Measurements from ENCODE around the gene PGAP2. TPM values are rescaled to one million over a fixed set of nuclear protein-coding genes. Genes with fewer than 3 reads are reported as not detected.

PGAP2 gene
- total and polyA plus RNA-seq, 2 of the 13 experiments (the other 11 are each of a cell fraction or from before 2014, with no cell fraction given), result 21.5 to 47.8 TPM

DNA sequence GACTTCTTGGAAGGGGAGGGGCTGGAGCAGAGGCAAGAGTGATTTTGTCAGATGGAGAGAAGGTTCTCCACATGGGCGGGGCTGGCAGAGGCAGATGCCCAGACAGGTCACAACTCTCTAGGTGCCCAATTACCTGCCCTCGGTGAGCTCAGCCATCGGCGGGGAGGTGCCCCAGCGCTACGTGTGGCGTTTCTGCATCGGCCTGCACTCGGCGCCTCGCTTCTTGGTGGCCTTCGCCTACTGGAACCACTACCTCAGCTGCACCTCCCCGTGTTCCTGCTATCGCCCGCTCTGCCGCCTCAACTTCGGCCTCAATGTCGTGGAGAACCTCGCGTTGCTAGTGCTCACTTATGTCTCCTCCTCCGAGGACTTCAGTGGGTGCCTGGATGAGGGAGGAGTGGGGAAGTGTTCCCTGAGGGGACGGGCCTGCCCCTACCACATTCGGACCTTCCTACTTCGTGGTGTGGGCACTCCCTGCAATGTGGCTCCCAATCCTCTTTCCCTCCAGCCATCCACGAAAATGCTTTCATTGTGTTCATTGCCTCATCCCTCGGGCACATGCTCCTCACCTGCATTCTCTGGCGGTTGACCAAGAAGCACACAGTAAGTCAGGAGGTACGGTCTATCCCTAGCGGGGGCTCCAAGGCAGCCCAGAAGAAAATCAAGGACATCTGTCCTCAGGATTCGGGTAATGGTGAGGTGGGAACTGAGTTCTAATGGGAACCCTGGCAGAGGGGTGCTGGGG, 15.6 kb downstream of the PGAP2 start:
- ChIA-PET POLR2A (no interaction called here), CTCF (ENCODE audit: low intra/inter-chr PET ratio, low total read pairs) (interaction anchor here (0.8 to 2.5 kb wide), 2 partner anchors 18 to 249 kb away, joined by 4 to 15 read pairs; no protein-coding TSS in a partner anchor)
- H3K9ac ChIP-seq (ENCODE audit: insufficient read depth, low read depth, low read length), result no peak overlapping the region
- TF ChIP-seq AGO2 (optimal IDR thresholded peaks at IDR 0.05; ENCODE audit: low read depth, low read length) (peak; percentile 37), ZNF180 (CRISPR knock-in tag; IDR thresholded peaks at IDR 0.05; ENCODE audit: borderline replicate concordance, low read depth) (no peak), FOXK2 (IDR thresholded peaks at IDR 0.05) (no peak), ZC3H13 (CRISPR knock-in tag; IDR thresholded peaks at IDR 0.05) (0 out of 2 replicates have a peak, but pooled peaks have one; percentile 13), CREB1 (IDR thresholded peaks at IDR 0.05) (no peak), CREB1 (CRISPR knock-in tag; IDR thresholded peaks at IDR 0.05) (no peak), ZSCAN30 (CRISPR knock-in tag; IDR thresholded peaks at IDR 0.05) (no peak)
- no peak for ATAC-seq
- 94% methylated on average over 23 of the region's 30 CpGs for WGBS (ENCODE audit: low lambda C conversion rate)
- H3K36me3 ChIP-seq (replicated peaks in 1 of 2; ENCODE audit: control insufficient read depth in 1 of 2, insufficient read depth in 2 of 2, low read length in 2 of 2), result peaks cover 7 to 32% of the 10 kb centered on the region in 2 experiments; a peak in 4 of 5 replicates
- no TSS peak for BruUV-seq (replicated peaks)
- H4K20me1 ChIP-seq (ENCODE audit: insufficient read depth, low read length), result peaks cover 3% of the 10 kb centered on the region; the same call in 1 of the 2 replicates
- no peaks in the 10 kb centered on the region for H3K9me3 ChIP-seq (ENCODE audit: low read length)
- H3K27ac ChIP-seq (ENCODE audit: extremely low read length, insufficient read depth, low read length), result no peak overlapping the region
- no peaks in the 10 kb centered on the region for H3K79me2 ChIP-seq (ENCODE audit: insufficient read depth, low read length)
- no peak overlapping the region for H3K4me2 ChIP-seq (ENCODE audit: low read depth, low read length)
- H3K4me3 ChIP-seq (replicated peaks in 1 of 3; ENCODE audit: insufficient read depth in 1 of 3, low read depth in 2 of 3, low read length in 3 of 3), result no peak overlapping the region
- FAIRE-seq, result no peak
- H3K4me1 ChIP-seq (ENCODE audit: insufficient read depth, low read length), result no peaks in the 10 kb centered on the region
- in situ Hi-C loops (cut with HindIII; ENCODE audit: extremely low pct_ligation_motif_present, low pct_unique_long_range_greater_than_20kb) (no loop called here), intact Hi-C loops (cut with micrococcal nuclease; ENCODE audit: unreplicated experiment) (loop anchor here (1.0 kb wide), 2 partner anchors 17 to 248 kb away; no protein-coding TSS in a partner anchor)
- no peaks in the 10 kb centered on the region for H3K27me3 ChIP-seq (ENCODE audit: control insufficient read depth in 1 of 2, insufficient read depth in 2 of 2, low read length in 2 of 2)
- no peak for DNase-seq (ENCODE audit: low spot score)
- no peak overlapping the region for H2AFZ ChIP-seq (ENCODE audit: low read length)

Measured in HepG2 (cell line).